ENCODE measurements around the gene MACF1.
A peak's percentile ranks its signal among the peaks of the same experiment; 100 is the strongest.

The MACF1 gene

GRCh38 chr1:39529901-39530535 is 325.5 kb downstream of the MACF1 start:
- WGBS (ENCODE audit: extremely low coverage, insufficient coverage, insufficient read length): no CpG with 5 or more reads among the region's 10 CpGs
- Histone ChIP-seq H4K91ac (ENCODE audit: low read depth, low read length) (no peak overlapping the region), H3K27me3 (ENCODE audit: insufficient read depth, low read length) (no peaks in the 10 kb centered on the region), H3K14ac (ENCODE audit: low read length) (no peak overlapping the region), H3K36me3 (ENCODE audit: control insufficient read depth in 1 of 2, insufficient read depth in 2 of 2, low read length in 2 of 2) (peaks cover 13% of the 10 kb centered on the region in 2 experiments), H4K12ac (ENCODE audit: low read depth, low read length) (no peak overlapping the region), H3K4me3 (ENCODE audit: low read depth, low read length) (no peak overlapping the region), H3K9me3 (ENCODE audit: insufficient read depth, low read depth, low read length) (no peaks in the 10 kb centered on the region), H2BK120ac (ENCODE audit: insufficient read depth, low read length, poor library complexity) (no peak overlapping the region), H2AFZ (ENCODE audit: insufficient read depth, low read length, poor library complexity) (no peak overlapping the region), H3K4me2 (ENCODE audit: low read length) (no peak overlapping the region), H2BK12ac (ENCODE audit: low read length) (no peak overlapping the region), H2AK5ac (ENCODE audit: low read length) (no peak overlapping the region), H3K9ac (ENCODE audit: low read length) (no peak overlapping the region), H3K79me2 (ENCODE audit: control insufficient read depth, insufficient read depth, low read length, poor library complexity) (no peaks in the 10 kb centered on the region), H3K27ac (ENCODE audit: low read depth, low read length) (no peak overlapping the region), H3K4me1 (ENCODE audit: control insufficient read depth in 1 of 2, insufficient read depth in 2 of 2, low read length in 2 of 2) (peaks cover 0 to 3% of the 10 kb centered on the region in 2 experiments), H3K18ac (ENCODE audit: low read length) (no peak overlapping the region), H3K23ac (ENCODE audit: low read length) (no peak overlapping the region), H4K8ac (ENCODE audit: low read depth, low read length) (no peak overlapping the region), H3K4ac (ENCODE audit: low read depth, low read length) (no peak overlapping the region), H3K79me1 (ENCODE audit: low read length) (no peaks in the 10 kb centered on the region), H2BK5ac (ENCODE audit: low read depth, low read length, poor library complexity) (no peak overlapping the region)
- no peak for DNase-seq

- H4K91ac ChIP-seq (ENCODE audit: low read depth, low read length): no peak overlapping the region
- H2AK5ac ChIP-seq (ENCODE audit: low read length): no peak overlapping the region
- no peaks in the 10 kb centered on the region for H3K79me1 ChIP-seq (ENCODE audit: low read length)
- no peak overlapping the region for H3K27ac ChIP-seq (ENCODE audit: low read depth, low read length)
- no peak overlapping the region for H3K14ac ChIP-seq (ENCODE audit: low read length)
- peaks cover 12 to 13% of the 10 kb centered on the region in 2 experiments for H3K36me3 ChIP-seq (ENCODE audit: control insufficient read depth in 1 of 2, insufficient read depth in 2 of 2, low read length in 2 of 2)
- no peaks in the 10 kb centered on the region for H3K4me1 ChIP-seq (ENCODE audit: control insufficient read depth in 1 of 2, insufficient read depth in 2 of 2, low read length in 2 of 2)
- H2BK5ac ChIP-seq (ENCODE audit: low read depth, low read length, poor library complexity): no peak overlapping the region
- no CpG with 5 or more reads among the region's 4 CpGs for WGBS (ENCODE audit: extremely low coverage, insufficient coverage, insufficient read length)
- no peak for DNase-seq
- no peak overlapping the region for H3K4me3 ChIP-seq (ENCODE audit: low read depth, low read length)
- H2AFZ ChIP-seq (ENCODE audit: insufficient read depth, low read length, poor library complexity): no peak overlapping the region
- no peak overlapping the region for H4K12ac ChIP-seq (ENCODE audit: low read depth, low read length)
- no peak overlapping the region for H3K18ac ChIP-seq (ENCODE audit: low read length)
- H3K9me3 ChIP-seq (ENCODE audit: insufficient read depth, low read depth, low read length): no peaks in the 10 kb centered on the region
- H3K9ac ChIP-seq (ENCODE audit: low read length): no peak overlapping the region
- H2BK12ac ChIP-seq (ENCODE audit: low read length): no peak overlapping the region
- H3K4me2 ChIP-seq (ENCODE audit: low read length): no peak overlapping the region
- H4K8ac ChIP-seq (ENCODE audit: low read depth, low read length): no peak overlapping the region
- no peak overlapping the region for H2BK120ac ChIP-seq (ENCODE audit: insufficient read depth, low read length, poor library complexity)
- H3K4ac ChIP-seq (ENCODE audit: low read depth, low read length): no peak overlapping the region
- H3K79me2 ChIP-seq (ENCODE audit: control insufficient read depth, insufficient read depth, low read length, poor library complexity): no peaks in the 10 kb centered on the region
- no peak overlapping the region for H3K23ac ChIP-seq (ENCODE audit: low read length)
- no peaks in the 10 kb centered on the region for H3K27me3 ChIP-seq (ENCODE audit: insufficient read depth, low read length)
Observed at GRCh38 chr1:39531526-39531925, 327.0 kb downstream of the MACF1 start.

GRCh38 chr1:39533442-39533841 is 328.9 kb downstream of the MACF1 start:
- Histone ChIP-seq H2AFZ (ENCODE audit: insufficient read depth, low read length, poor library complexity) (no peak overlapping the region), H3K23ac (ENCODE audit: low read length) (no peak overlapping the region), H3K27ac (ENCODE audit: low read depth, low read length) (no peak overlapping the region), H3K4me2 (ENCODE audit: low read length) (no peak overlapping the region), H3K4me1 (ENCODE audit: control insufficient read depth in 1 of 2, insufficient read depth in 2 of 2, low read length in 2 of 2) (no peaks in the 10 kb centered on the region), H4K91ac (ENCODE audit: low read depth, low read length) (no peak overlapping the region), H3K79me2 (ENCODE audit: control insufficient read depth, insufficient read depth, low read length, poor library complexity) (no peaks in the 10 kb centered on the region), H3K9ac (ENCODE audit: low read length) (no peak overlapping the region), H2BK12ac (ENCODE audit: low read length) (no peak overlapping the region), H3K4ac (ENCODE audit: low read depth, low read length) (no peak overlapping the region), H3K9me3 (ENCODE audit: insufficient read depth, low read depth, low read length) (no peaks in the 10 kb centered on the region), H3K27me3 (ENCODE audit: insufficient read depth, low read length) (no peaks in the 10 kb centered on the region), H2AK5ac (ENCODE audit: low read length) (no peak overlapping the region), H4K8ac (ENCODE audit: low read depth, low read length) (no peak overlapping the region), H3K18ac (ENCODE audit: low read length) (no peak overlapping the region), H3K14ac (ENCODE audit: low read length) (no peak overlapping the region), H2BK5ac (ENCODE audit: low read depth, low read length, poor library complexity) (no peak overlapping the region), H3K79me1 (ENCODE audit: low read length) (no peaks in the 10 kb centered on the region), H3K4me3 (ENCODE audit: low read depth, low read length) (no peak overlapping the region), H3K36me3 (ENCODE audit: control insufficient read depth in 1 of 2, insufficient read depth in 2 of 2, low read length in 2 of 2) (peaks cover 2 to 10% of the 10 kb centered on the region in 2 experiments), H4K12ac (ENCODE audit: low read depth, low read length) (no peak overlapping the region), H2BK120ac (ENCODE audit: insufficient read depth, low read length, poor library complexity) (no peak overlapping the region)
- WGBS (ENCODE audit: extremely low coverage, insufficient coverage, insufficient read length): no CpG with 5 or more reads among the region's 1 CpG
- DNase-seq: peak in 1 of 2 donors; percentile 34
